Measurements from ENCODE around the gene PTPN13.

Gene PTPN13

GRCh38 chr4:86809809-86810208 lies 215.7 kb downstream of the PTPN13 start:
- in situ Hi-C loops (cut with MboI; ENCODE audit: low sequenced_read_pairs), result no loop called here

GRCh38 chr4:86810847-86811246 lies 216.7 kb downstream of the PTPN13 start:
- in situ Hi-C loops (cut with MboI; ENCODE audit: low sequenced_read_pairs), result no loop called here

- in situ Hi-C loops (cut with MboI; ENCODE audit: low sequenced_read_pairs), result no loop called here
Observed at GRCh38 chr4:86815653-86816052, 221.5 kb downstream of the PTPN13 start.

GRCh38 chr4:86816501-86817273 lies 222.6 kb downstream of the PTPN13 start:
- in situ Hi-C loops (cut with MboI; ENCODE audit: low sequenced_read_pairs), result no loop called here

GRCh38 chr4:86818211-86818610 lies 224.1 kb downstream of the PTPN13 start:
- in situ Hi-C loops (cut with MboI; ENCODE audit: low sequenced_read_pairs), result no loop called here

GRCh38 chr4:86818841-86819240 lies 224.7 kb downstream of the PTPN13 start:
- in situ Hi-C loops (cut with MboI; ENCODE audit: low sequenced_read_pairs), result no loop called here

GRCh38 chr4:86819561-86819960 lies 225.4 kb downstream of the PTPN13 start:
- in situ Hi-C loops (cut with MboI; ENCODE audit: low sequenced_read_pairs), result no loop called here

GRCh38 chr4:86821151-86821550 lies 227.0 kb downstream of the PTPN13 start:
- in situ Hi-C loops (cut with MboI; ENCODE audit: low sequenced_read_pairs), result no loop called here

GRCh38 chr4:86822136-86822535 lies 228.0 kb downstream of the PTPN13 start:
- in situ Hi-C loops (cut with MboI; ENCODE audit: low sequenced_read_pairs), result no loop called here

GRCh38 chr4:86825511-86825910 lies 231.4 kb downstream of the PTPN13 start:
- in situ Hi-C loops (cut with MboI; ENCODE audit: low sequenced_read_pairs), result no loop called here

GRCh38 chr4:86831262-86832130 lies 237.4 kb downstream of the PTPN13 start:
- in situ Hi-C loops (cut with MboI; ENCODE audit: low sequenced_read_pairs), result no loop called here

- in situ Hi-C loops (cut with MboI; ENCODE audit: low sequenced_read_pairs), result no loop called here
Observed at GRCh38 chr4:86833615-86834014, 239.5 kb downstream of the PTPN13 start.

- in situ Hi-C loops (cut with MboI; ENCODE audit: low sequenced_read_pairs), result no loop called here
Observed at GRCh38 chr4:86834901-86835300, 240.8 kb downstream of the PTPN13 start.

GRCh38 chr4:86835677-86836076 lies 241.6 kb downstream of the PTPN13 start:
- in situ Hi-C loops (cut with MboI; ENCODE audit: low sequenced_read_pairs), result no loop called here

- in situ Hi-C loops (cut with MboI; ENCODE audit: low sequenced_read_pairs), result no loop called here
Observed at GRCh38 chr4:86837691-86838503, 243.8 kb downstream of the PTPN13 start.

- in situ Hi-C loops (cut with MboI; ENCODE audit: low sequenced_read_pairs), result no loop called here
Observed at GRCh38 chr4:86840858-86841257, 246.7 kb downstream of the PTPN13 start.

- in situ Hi-C loops (cut with MboI; ENCODE audit: low sequenced_read_pairs), result no loop called here
Observed at GRCh38 chr4:86841309-86841708, 247.2 kb downstream of the PTPN13 start.

GRCh38 chr4:86845593-86845992 lies 251.5 kb downstream of the PTPN13 start:
- in situ Hi-C loops (cut with MboI; ENCODE audit: low sequenced_read_pairs), result no loop called here

- in situ Hi-C loops (cut with MboI; ENCODE audit: low sequenced_read_pairs), result no loop called here
Observed at GRCh38 chr4:86846921-86847320, 252.8 kb downstream of the PTPN13 start.

- in situ Hi-C loops (cut with MboI; ENCODE audit: low sequenced_read_pairs), result no loop called here
Observed at GRCh38 chr4:86847571-86847970, 253.5 kb downstream of the PTPN13 start.

- in situ Hi-C loops (cut with MboI; ENCODE audit: low sequenced_read_pairs), result no loop called here
Observed at GRCh38 chr4:86848136-86848535, 254.0 kb downstream of the PTPN13 start.
